ENCODE data around the gene C10orf105. TPM values are rescaled to one million over a fixed set of nuclear protein-coding genes. Genes with fewer than 3 reads are reported as not detected.
A peak's percentile ranks its signal among the peaks of the same experiment; 100 is the strongest.

C10orf105 gene
- total RNA-seq, 1 experiment from 2014 or later: not detected

GRCh38 chr10:71729161-71729636 is 9.6 kb upstream of the C10orf105 start:
- peak; percentile 83 for DNase-seq
- intact Hi-C loops (cut with micrococcal nuclease; ENCODE audit: unreplicated experiment): loop anchor here (2.0 to 5.0 kb wide), 2 partner anchors 38 to 83 kb away; no protein-coding TSS in a partner anchor
- no TSS peak for BruUV-seq (replicated peaks)
- no peaks in the 10 kb centered on the region for H3K27me3 Mint-ChIP-seq (ENCODE audit: unreplicated experiment)
- H3K27ac Mint-ChIP-seq (ENCODE audit: unreplicated experiment): peak overlapping the region; percentile 38
- peaks cover 26% of the 10 kb centered on the region for H3K4me1 Mint-ChIP-seq (ENCODE audit: low read depth, unreplicated experiment)
- no peak overlapping the region for H3K4me3 Mint-ChIP-seq (ENCODE audit: low read depth, unreplicated experiment)
- TF ChIP-seq CTCF (IDR thresholded peaks at IDR 0.05; ENCODE audit: unreplicated experiment): no peak
- no peaks in the 10 kb centered on the region for H3K9me3 Mint-ChIP-seq (ENCODE audit: low read depth, unreplicated experiment)
- H3K36me3 Mint-ChIP-seq (ENCODE audit: insufficient read depth, unreplicated experiment): no peaks in the 10 kb centered on the region
- CTCF ChIA-PET: interaction anchor here (1.0 to 2.9 kb wide), 5 partner anchors 9 to 44 kb away, joined by 3 to 16 read pairs (median 4); partner anchors contain the start of gene VSIR

- CTCF ChIA-PET: interaction anchor here (0.6 to 2.9 kb wide), 8 partner anchors 8 to 184 kb away, joined by 3 to 16 read pairs (median 3); partner anchors contain the start of gene VSIR
- Mint-ChIP-seq H3K36me3 (ENCODE audit: insufficient read depth, unreplicated experiment) (no peaks in the 10 kb centered on the region), H3K27ac (ENCODE audit: unreplicated experiment) (no peak overlapping the region), H3K4me3 (ENCODE audit: low read depth, unreplicated experiment) (no peak overlapping the region), H3K27me3 (ENCODE audit: unreplicated experiment) (peaks cover under 1% of the 10 kb centered on the region), H3K9me3 (ENCODE audit: low read depth, unreplicated experiment) (no peaks in the 10 kb centered on the region), H3K4me1 (ENCODE audit: low read depth, unreplicated experiment) (peaks cover 26% of the 10 kb centered on the region)
- BruUV-seq (replicated peaks): no TSS peak
- intact Hi-C loops (cut with micrococcal nuclease; ENCODE audit: unreplicated experiment): loop anchor here (2.0 to 5.0 kb wide), 2 partner anchors 39 to 84 kb away; no protein-coding TSS in a partner anchor
- peak; percentile 24 for DNase-seq
- no peak for TF ChIP-seq CTCF (IDR thresholded peaks at IDR 0.05; ENCODE audit: unreplicated experiment)
Measured at GRCh38 chr10:71727738-71728737, 8.5 kb upstream of the C10orf105 start.

- Mint-ChIP-seq H3K4me3 (ENCODE audit: low read depth, unreplicated experiment) (no peak overlapping the region), H3K9me3 (ENCODE audit: low read depth, unreplicated experiment) (no peaks in the 10 kb centered on the region), H3K27ac (ENCODE audit: unreplicated experiment) (no peak overlapping the region), H3K36me3 (ENCODE audit: insufficient read depth, unreplicated experiment) (no peaks in the 10 kb centered on the region), H3K4me1 (ENCODE audit: low read depth, unreplicated experiment) (peaks cover 26% of the 10 kb centered on the region), H3K27me3 (ENCODE audit: unreplicated experiment) (peaks cover 9% of the 10 kb centered on the region)
- no TSS peak for BruUV-seq (replicated peaks)
- DNase-seq: no peak
- CTCF ChIA-PET: interaction anchor here (0.7 to 1.2 kb wide), 2 partner anchors 9 to 19 kb away, joined by 3 read pairs; no protein-coding TSS in a partner anchor
- no peak for TF ChIP-seq CTCF (IDR thresholded peaks at IDR 0.05; ENCODE audit: unreplicated experiment)
- intact Hi-C loops (cut with micrococcal nuclease; ENCODE audit: unreplicated experiment): loop anchor here (5.0 kb wide), 1 partner anchor 85 kb away; no protein-coding TSS in a partner anchor
Measured at GRCh38 chr10:71727105-71727737, 7.6 kb upstream of the C10orf105 start.

- H3K27ac Mint-ChIP-seq (ENCODE audit: unreplicated experiment): no peak overlapping the region
- intact Hi-C loops (cut with micrococcal nuclease; ENCODE audit: unreplicated experiment): loop anchor here (5.0 kb wide), 1 partner anchor 86 kb away; no protein-coding TSS in a partner anchor
- no peaks in the 10 kb centered on the region for H3K36me3 Mint-ChIP-seq (ENCODE audit: insufficient read depth, unreplicated experiment)
- TF ChIP-seq CTCF (IDR thresholded peaks at IDR 0.05; ENCODE audit: unreplicated experiment): no peak
- no peaks in the 10 kb centered on the region for H3K9me3 Mint-ChIP-seq (ENCODE audit: low read depth, unreplicated experiment)
- BruUV-seq (replicated peaks): no TSS peak
- H3K4me1 Mint-ChIP-seq (ENCODE audit: low read depth, unreplicated experiment): peaks cover 26% of the 10 kb centered on the region
- no peak for DNase-seq
- H3K27me3 Mint-ChIP-seq (ENCODE audit: unreplicated experiment): peaks cover 14% of the 10 kb centered on the region
- H3K4me3 Mint-ChIP-seq (ENCODE audit: low read depth, unreplicated experiment): no peak overlapping the region
- CTCF ChIA-PET: interaction anchor here (0.7 kb wide), 1 partner anchor 446 kb away, joined by 4 read pairs; no protein-coding TSS in a partner anchor
Measured at GRCh38 chr10:71726580-71727104, 7.1 kb upstream of the C10orf105 start.

All from Calu3 (cell line).